CD4-positive, alpha-beta T cell treated with Interleukin-17A for 4 hours (primary cell): Measurements from ENCODE around the gene COL11A1.
"Not testable (repeated sequence)": the region's sequence is repeated elsewhere in the genome, so short reads cannot be mapped to it uniquely, and the experiment has no call there.

ENCODE experiments used
- DNase-seq: peaks from one replicate; pipeline ENCODE4 v3.0.0-alpha.2; 2020; ENCODE audit warnings: mixed read lengths

COL11A1 gene

DNA sequence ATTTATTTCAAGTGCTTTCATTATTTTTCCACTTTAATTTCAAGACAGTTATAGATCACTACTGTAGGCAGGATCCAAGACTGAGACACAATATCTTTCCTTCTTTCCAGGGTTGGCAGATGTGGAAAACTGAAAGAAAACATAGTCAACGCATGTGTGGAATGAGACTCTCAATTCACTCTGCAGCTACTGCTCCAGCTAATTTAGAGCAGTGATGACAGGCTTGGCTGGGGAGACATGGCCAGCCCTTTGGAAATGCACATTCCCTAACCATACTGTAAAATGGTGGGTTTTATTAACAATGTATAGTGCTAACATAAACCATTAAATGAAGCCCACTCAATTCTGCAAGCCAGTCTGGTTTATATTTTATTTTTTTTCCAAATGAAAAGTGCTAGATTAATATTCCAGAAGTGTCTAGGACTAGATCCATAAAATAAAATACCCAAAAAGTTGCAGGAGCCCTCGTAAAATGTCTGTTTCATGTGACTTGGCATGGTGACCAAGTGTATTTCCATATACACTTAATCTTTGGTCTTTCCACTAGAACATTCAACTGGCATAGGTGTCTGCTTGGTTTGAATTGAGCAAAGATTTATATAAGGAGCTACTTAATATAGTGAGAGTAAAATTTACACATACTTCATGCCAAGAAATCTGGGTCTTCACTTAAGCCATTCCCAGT lies 32.9 kb downstream of the COL11A1 start:
- no peak for DNase-seq

DNA sequence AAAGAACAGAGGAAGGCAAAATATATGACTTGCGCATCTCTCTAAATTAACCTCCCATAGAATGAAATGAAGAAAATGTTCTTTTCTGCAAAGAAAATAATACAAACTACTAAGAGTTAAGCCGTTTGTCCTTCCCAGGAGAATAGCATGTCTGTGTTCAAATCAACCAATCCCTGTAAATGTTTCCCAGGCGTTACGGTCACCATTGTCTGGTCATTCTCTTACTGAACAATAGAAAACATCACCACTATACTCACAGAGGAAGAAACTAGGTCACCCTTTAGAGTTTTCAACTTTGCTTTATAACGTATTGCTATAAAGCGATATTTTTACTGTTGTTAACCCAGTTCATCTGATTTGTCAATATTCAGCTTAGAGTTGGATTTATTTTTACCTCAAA lies 34.1 kb downstream of the COL11A1 start:
- DNase-seq: no peak

- DNase-seq: no peak
Observed at GRCh38 chr1:103069201-103069600, 39.1 kb downstream of the COL11A1 start.

DNA sequence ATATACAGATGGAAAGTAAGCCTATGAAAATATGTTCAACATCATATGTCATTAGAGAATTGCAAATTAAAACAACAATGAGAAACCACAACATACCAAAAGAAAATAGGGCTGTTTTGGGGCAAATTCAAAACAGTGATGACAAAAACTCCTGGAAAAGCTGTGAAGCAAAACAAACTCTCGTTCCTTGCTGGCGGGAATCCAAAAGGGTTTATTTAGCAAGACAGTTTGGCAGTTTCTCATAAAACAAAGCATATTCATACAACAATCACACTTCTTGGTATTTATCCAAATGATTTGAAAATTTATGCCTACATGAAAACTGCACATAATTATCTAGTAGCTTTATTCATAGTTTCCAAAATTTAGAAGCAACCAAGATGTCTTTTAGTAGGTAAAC lies 44.4 kb downstream of the COL11A1 start:
- no peak for DNase-seq

GRCh38 chr1:103058391-103058790 lies 49.9 kb downstream of the COL11A1 start:
- no peak for DNase-seq

DNA sequence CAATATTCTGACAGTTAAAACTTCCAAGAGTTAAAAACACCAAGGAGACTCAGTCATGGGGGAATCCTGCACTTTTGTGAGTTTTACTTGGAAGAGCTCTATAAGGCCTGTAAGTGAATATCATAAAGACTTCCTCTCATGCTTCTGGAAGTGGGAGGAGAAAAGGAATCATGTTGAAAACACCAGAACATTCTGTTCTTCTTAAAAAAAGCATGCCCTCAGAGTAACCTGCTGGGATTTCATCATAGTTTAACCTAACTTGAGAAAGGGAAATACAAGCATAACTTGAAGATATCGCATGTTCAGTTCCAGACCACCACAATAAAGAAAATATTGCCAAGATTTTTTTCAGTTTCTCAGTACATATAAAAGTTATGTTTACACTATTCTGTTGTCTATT lies 51.9 kb downstream of the COL11A1 start:
- DNase-seq: no peak

GRCh38 chr1:103028110-103028509 lies 80.2 kb downstream of the COL11A1 start:
- not testable (repeated sequence) for DNase-seq

GRCh38 chr1:103025858-103026409 lies 82.4 kb downstream of the COL11A1 start:
- no peak for DNase-seq

DNA sequence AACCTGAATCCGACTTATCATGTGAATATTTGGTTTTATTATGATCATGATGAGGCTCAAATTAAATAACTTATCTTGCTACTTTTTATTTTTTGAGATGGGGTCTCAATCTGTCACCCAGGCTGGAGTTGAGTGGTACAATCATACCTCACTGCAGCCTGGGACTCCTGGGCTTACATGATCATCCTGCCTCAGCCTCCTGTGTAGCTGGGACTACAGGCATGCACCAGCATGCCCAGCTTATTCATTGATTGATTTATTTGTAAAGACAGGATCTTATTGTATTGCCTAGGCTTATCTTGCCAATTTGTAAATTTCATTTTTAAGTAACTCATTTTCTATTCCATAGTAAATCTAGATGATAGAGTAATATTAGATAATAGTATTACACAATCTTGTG lies 84.3 kb downstream of the COL11A1 start:
- no peak for DNase-seq

GRCh38 chr1:103002005-103002404 lies 106.3 kb downstream of the COL11A1 start:
- no peak for DNase-seq

- DNase-seq: no peak
Observed at GRCh38 chr1:102978874-102979273, 129.4 kb downstream of the COL11A1 start.

DNA sequence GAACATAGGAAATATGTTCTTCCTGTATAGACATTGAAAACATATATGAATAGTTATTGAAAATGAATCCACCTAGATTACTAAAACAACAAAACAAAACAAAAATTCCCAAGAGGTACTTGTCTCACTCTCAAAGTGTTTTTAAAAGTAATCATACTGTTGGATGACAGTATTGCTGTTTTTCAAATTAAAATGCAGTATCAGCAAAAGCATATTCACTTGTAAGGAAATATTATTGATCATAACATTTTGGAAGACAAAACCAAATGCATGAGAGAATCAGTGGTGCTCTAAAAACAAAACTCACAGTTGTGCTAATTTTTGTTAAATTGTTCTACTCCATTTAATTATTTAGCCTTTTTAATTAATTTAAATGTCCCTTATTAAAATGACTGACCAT lies 131.0 kb downstream of the COL11A1 start:
- no peak for DNase-seq

DNA sequence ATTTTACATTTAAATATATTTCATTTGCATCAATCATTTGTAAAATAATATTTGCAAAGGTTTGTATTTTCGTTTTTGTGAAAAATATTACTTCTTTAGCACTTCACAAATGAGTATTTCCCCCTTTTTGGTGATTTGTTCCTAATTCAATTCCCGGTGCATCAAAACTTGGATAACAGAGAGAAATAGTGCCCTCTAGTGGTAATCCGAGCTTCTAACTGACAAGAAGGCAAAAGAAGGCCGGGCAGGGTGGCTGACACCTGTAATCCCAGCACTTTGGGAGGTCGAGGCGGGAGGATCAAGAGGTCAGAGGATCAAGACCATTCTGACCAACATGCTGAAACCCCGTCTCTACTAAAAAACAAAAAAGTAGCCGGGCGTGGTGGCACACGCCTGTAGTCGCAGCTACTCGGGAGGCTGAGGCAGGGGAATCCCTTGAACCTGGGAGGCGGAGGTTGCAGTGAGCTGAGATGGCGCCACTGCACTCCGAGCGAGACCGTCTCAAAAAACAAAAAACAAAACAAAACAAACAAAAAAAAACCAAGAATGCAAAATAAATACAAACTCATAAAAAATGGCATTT lies 137.7 kb downstream of the COL11A1 start:
- no peak for DNase-seq

- no peak for DNase-seq
Observed at GRCh38 chr1:102967786-102968185, 140.5 kb downstream of the COL11A1 start.

DNA sequence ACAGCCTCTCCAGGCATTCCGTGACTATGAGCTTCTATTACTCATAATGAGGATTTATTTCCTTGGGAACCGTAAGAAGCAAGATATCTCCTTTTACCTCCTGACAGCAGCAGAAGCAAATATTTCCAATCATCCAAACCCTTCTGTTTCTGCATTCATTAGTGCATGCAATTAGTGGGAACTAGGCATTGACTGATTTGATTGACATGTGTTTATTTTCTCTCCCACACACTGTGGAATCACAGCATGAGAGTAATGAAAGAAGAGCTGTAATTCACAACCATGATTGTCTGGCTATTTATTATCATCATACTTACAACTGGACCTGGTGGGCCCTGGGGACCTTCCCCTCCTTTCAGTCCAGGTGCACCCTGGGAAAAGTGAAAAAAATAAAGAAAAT lies 146.8 kb downstream of the COL11A1 start:
- DNase-seq: no peak

DNA sequence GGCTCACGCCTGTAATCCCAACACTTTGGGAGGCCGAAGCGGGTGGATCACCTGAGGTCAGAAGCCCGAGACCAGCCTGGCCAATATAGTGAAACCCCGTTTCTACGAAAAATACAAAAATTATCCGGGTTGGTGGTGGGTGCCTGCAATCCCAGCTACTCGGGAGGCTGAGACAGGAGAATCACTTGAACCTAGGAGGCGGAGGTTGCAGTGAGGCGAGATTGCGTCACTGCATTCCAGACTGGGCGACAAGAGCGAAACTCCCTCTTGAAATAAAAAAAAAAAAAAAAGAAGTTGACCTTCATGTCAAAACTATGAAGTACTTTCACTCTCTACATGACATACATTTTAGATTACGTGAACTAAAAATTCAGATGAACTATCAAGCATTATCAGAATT lies 153.7 kb downstream of the COL11A1 start:
- no peak for DNase-seq

- no peak for DNase-seq
Observed at GRCh38 chr1:102952400-102952799, 155.9 kb downstream of the COL11A1 start.

DNA sequence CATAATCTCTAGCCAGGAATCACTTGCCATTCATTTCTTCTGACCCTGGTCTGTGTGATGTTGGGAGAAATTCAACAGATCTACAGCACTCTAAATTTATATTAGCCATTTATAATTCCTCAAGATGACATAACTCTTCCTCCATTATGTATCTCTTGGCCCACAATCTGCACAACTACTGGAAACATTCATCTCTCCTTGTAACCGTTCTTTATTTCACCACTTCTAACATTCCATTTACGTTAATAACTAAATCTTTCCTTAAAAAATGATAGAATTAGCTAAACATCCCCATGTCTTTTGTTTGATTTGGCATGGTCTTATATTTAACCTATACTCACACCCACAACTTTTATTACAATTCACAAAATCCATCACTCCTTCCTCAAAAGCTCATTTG lies 166.0 kb downstream of the COL11A1 start:
- no peak for DNase-seq

DNA sequence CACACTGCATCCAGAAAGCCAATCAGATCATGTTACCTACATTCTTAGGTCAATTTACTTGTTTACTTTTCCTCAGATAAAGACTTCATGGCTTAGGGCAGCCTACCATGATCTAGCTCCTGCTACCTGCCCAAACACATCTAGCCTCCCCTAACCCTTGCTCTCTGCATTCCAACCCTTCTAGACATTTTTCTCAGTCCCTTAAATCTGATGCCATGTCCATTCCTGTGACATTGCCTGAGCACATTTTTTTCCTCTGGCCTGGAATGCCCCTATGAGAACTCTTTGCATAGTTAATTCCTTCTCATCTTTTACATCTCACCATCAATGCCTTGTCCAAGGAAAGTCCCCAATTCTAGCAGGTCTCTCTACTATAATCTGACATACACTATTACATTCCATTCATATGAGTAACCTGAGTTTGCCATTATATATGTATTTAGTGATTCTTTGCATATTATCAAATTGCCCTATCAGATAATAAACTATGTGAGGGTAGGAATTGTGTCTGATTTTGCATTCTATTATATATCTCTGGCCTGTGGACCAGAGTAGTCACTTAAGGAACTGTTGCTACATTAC lies 166.9 kb downstream of the COL11A1 start:
- no peak for DNase-seq

- DNase-seq: no peak
Observed at GRCh38 chr1:102937401-102937800, 170.9 kb downstream of the COL11A1 start.

DNA sequence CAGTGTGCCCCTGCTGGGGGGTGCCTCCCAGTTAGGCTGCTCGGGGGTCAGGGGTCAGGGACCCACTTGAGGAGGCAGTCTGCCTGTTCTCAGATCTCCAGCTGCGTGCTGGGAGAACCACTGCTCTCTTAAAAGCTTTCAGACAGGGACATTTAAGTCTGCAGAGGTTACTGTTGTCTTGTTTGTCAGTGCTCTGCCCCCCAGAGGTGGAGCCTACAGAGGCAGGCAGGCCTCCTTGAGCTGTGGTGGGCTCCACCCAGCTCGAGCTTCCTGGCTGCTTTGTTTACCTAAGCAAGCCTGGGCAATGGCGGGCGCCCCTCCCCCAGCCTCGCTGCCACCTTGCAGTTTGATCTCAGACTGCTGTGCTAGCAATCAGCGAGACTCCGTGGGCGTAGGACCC lies 175.0 kb downstream of the COL11A1 start:
- not testable (repeated sequence) for DNase-seq

GRCh38 chr1:102919659-102920058 lies 188.7 kb downstream of the COL11A1 start:
- DNase-seq: no peak

- DNase-seq: no peak
Observed at GRCh38 chr1:102901996-102902395, 206.3 kb downstream of the COL11A1 start.

DNA sequence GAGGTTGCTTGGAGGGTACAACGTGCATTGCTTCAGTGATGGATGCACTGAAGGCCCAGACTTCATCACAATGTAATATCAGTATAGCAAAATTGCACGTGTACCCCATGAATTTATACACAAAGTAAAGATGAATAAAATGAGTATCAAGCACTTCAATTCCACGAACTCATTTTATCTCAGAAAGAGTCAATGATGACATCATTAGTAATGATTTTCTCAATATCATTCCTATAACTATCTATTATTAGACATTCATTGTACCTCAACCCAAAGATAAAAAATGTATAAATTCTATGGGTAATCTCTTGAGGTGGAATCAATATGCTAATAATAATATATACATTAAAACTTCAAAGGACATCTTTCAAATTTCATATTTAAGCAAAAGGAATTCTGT lies 208.4 kb downstream of the COL11A1 start:
- no peak for DNase-seq
